ENCODE measurements around the gene CYFIP2.

The CYFIP2 gene

DNA sequence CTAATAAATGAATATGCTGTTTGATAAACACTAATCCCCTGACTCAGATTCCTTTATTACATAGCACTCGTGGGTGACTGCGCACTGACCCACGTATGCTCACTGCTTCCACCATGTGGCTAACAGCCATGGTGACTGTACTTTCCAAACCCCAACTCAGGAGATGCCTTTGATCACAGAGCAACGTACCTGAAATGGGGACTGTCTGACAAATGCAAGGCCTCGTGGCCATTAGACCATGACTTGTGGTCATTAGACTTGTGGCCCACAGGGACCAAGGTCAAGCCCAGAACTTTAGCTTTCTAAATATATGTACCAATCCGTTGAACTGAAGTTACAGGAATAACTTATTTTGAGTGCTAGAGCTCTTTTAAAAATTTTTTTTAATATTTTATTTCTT is 46.6 kb downstream of the CYFIP2 start:
- peak in 22 of 58 donors; percentile 2 to 44 (median 14) for DNase-seq

- no peak for DNase-seq
Observed at GRCh38 chr5:157322581-157322980, 56.7 kb downstream of the CYFIP2 start.

GRCh38 chr5:157323107-157323706 is 57.3 kb downstream of the CYFIP2 start:
- no peak for DNase-seq

GRCh38 chr5:157324237-157324636 is 58.3 kb downstream of the CYFIP2 start:
- DNase-seq = no peak

- DNase-seq = no peak
Observed at GRCh38 chr5:157326440-157327005, 60.6 kb downstream of the CYFIP2 start.

GRCh38 chr5:157327771-157328170 is 61.8 kb downstream of the CYFIP2 start:
- DNase-seq = no peak

GRCh38 chr5:157328277-157328912 is 62.5 kb downstream of the CYFIP2 start:
- DNase-seq = peak in 45 of 58 donors; percentile 15 to 82 (median 44)

DNA sequence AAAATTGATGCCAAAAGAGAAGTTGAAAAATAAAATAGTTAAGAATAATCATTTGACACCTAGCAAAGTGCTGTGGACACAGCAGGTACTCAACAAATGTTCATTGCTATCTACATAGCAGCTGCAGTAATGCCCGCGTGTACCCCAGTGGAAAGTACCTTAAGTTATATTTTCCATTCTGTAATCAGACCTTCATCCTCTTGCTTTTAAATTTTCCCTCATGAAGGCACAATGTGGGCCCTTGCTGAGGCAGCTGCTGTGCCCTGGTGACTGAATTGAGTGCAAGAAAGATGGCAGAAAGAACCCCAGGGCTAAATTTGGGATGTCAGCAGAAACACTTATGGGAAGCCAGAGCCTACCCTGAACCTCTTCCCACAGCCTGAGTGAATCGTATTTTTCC is 65.9 kb downstream of the CYFIP2 start:
- DNase-seq = no peak

DNA sequence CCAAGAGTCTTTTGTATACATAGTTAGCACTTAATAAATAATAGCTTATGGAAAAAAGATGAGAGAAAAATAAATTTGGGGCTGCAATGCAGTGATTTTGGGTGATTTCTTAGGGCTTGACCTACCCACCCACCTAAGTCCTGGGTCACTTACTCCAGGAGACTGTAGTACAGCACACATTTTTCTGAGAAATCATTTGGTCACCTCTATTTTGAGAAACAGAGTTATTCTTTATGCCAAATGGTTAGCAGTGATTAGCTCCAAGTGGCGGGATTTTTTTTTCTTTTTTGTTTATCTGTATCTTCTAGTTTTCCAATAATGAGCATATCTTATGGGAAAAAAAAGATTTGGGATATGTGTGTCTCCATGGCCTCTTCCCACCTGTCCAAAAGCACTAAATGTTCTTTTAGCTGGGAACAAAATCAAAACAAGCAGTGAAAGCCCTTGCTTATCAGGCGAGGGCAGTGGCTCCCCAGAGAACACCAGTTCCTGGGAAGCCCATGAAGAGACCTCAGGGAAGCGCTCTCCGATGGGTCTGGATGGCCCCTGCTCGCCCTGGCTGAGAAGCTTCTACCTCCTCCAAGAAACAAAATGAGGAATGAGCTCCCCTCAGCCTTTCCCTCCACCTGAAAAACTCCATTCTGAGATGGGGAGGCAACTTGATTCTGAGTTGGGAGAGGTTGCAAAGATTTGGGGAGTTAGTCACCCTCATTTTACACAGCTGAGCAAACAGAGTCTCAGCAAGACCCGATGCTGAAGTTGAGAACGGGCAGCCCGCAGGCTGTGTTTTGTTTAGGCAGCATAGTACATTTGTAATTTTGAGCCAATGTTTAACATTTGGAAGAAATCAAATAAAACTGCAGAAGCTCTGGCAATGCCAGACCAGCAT is 69.9 kb downstream of the CYFIP2 start:
- peak in 1 of 58 donors; percentile 7 for DNase-seq

DNA sequence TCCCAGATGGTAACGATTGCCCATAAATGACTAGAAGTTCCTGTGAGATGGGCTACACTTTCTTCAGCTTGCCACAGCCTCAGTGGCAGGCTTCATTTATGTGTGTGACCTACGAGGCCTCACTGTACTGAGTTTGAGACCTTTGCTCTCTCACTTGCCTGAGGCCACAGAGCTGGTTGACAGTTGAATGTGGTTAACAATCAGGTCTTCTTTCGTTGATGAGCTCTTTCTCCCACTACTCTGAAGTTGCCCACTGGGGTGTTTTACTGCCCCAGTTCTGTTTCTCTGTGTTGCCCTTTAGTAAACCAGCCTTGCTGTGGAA is 70.5 kb downstream of the CYFIP2 start:
- DNase-seq = no peak

- no peak for DNase-seq
Observed at GRCh38 chr5:157339409-157339808, 73.5 kb downstream of the CYFIP2 start.

DNA sequence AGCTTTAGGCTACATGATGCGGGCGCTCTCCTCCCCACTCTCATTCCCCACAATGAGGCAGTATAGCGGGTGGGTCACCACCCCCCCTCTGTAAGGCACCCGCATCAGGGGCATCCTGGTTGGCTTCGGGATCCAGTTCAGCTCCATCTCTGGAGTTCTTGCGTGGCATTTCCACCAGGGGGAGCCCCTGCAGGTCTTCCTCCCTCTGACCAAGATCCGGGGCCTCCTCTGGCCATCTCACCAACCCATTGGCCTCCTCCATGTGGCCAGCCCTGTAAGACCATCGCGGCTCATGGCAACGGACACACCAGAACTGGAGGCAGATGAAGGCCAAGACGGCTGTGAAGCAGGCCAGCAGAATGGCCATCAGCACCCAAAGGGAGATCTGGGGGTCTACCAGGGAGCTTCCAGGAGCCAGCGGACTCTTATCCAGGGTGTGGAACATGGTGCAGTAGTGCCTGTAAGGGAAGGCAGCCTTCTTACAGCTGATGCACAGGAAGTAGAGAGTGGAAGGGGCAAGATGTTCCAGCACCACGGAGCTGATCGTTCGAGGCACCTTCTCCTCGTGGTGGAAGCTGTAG is 77.0 kb downstream of the CYFIP2 start:
- DNase-seq = peak in 1 of 58 donors; percentile 6

DNA sequence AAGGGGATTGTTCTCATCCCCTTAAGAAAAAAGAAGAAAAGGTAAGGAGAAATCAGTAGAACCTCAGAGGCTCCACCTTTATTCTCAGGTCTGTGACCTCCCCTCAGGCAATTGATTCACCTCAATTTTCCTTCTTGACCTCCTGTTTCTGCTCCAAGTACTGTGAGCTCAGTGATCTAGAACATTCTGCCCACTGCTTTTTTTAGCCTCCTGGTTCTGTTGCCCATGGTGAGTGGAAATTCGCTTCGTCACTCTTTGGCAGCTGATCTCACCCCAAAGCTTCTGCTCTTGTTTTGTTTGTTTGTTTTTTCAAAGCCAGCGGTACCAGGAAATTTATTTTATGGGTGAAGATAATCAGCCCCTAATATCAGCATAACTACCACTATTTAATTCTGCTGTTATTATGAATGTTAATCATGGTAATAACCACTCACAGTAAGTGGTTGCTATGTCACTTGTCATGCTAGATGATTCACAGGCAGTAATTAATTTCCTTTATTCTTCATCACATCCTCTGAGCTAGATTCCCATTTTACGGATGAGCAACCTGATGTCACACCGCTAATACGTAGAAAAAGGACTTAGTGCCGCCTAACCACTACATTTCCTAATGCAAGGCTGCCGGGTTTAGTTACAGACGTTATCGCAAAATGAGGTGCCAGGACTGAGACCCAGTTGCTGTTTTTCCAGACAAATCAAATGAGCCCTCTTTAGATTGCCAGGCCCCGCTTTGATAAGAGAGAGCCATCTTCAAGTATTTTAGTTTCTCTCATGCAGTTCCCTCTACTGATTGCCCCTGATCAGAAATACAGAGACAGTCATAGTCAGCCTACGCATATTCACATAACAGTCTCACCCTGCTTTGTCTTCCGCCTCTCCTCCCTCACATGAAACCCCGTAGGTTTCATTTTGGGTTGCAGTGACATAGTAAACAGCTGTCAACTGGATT is 78.2 kb downstream of the CYFIP2 start:
- peak in 20 of 58 donors; percentile 4 to 58 (median 22) for DNase-seq

GRCh38 chr5:157345067-157345466 is 79.1 kb downstream of the CYFIP2 start:
- no peak for DNase-seq

DNA sequence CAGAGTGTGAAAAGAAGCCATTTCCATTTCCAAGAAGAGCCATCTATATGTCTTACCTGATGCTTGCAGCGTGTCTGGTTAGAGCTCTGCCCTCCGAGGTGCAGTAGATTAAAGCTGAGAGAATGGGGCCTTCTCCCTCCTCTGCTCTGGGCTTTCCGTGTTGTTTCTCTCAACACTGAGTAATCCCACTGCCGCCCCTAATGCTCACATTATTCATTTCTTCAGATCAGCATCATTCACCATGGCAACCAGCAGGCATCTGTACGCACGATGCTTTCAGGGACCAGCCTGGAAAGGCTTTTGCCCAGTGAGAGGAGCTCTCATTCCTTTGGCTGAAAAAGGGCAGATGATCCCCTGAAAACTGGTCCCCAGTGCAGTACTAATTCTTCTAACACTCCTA is 79.6 kb downstream of the CYFIP2 start:
- DNase-seq = peak in 21 of 58 donors; percentile 7 to 58 (median 27)

DNA sequence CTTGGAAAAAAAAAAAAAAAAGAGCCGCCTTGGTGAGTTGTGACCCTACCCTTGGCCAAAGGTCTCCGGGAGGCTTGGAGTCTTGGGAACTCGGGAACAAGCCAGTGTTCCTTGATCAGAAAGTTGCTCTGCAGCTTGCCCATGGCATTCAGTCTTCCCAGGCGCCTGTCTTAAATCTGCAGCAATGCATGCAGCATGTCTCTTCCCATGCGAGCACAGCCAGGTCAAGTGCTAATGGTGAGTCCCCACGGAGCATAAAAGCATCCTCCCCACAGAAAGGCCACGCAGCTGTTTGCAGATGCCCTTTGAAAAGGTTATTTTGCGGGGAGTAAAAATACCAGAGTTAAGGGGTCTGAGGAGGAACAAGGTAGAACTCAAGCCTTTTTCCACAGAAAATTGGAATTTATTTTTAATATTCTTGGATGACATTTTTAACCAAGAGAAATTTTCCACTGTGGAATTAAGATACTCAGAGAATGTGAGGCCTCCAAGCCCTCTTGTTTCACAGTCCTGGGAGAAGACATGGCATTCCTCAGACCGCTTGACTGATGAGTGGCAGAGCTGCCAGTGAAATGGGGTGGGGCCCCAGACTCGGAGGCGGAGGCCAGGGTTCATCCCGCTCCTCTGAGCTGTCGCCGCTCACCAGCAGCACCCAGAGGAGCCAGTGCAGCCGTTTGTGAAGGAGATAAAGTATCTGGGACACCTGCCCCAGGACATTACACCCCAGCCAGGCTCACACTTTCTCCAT is 81.6 kb downstream of the CYFIP2 start:
- DNase-seq = no peak

GRCh38 chr5:157348049-157348400 is 82.1 kb downstream of the CYFIP2 start:
- DNase-seq = no peak

DNA sequence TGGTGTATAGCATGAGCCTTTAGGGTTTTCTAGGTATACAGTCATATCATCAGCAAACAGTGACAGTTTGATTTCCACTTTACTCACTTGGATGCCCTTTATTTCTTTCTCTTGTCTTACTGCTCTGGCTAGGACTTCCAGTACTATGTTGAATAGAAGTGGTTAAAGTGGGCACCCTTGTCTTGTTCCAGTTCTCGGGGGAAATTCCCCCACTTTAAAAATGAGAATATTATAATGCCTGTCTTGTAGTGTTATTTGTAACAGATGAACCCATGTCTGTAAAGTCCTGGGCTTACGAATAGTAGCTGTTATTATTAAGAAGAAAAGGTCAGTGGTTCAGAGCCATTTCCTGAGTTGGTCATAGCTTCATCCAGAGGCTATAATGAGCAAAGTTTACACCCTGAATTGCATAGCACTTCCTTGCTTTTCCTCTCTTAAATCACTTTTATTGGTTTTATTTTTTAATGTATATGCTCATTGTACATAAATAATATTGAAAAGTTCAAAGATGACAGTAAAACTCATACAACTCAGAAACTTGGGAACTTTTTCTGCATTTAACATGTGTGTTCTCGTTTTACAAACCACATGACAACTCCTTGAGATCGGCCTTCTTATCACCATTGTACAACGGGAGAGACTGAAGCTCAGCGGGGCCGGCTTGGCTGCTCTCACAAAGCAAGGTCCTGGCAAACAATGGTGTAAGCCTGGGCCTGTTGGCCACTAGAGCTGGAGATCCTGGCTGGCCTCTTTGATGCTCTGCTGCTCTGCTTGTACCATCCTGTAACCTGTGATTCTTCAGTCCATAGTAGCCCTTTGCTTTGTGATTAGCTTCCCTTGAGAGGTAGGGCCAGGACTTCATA is 85.2 kb downstream of the CYFIP2 start:
- DNase-seq = no peak

GRCh38 chr5:157351802-157352092 is 85.8 kb downstream of the CYFIP2 start:
- DNase-seq = no peak

Measured in anterior cingulate cortex (tissue), 58 donors.